ENCODE results near the gene GALK1. TPM values are rescaled to one million over a fixed set of nuclear protein-coding genes. Genes with fewer than 3 reads are reported as not detected.

GALK1 gene
- total and polyA plus RNA-seq, 9 of the 15 experiments (the other 6 are each of a cell fraction or from before 2014, with no cell fraction given), result 0.45 to 51.6 (median 17.4) TPM

DNA sequence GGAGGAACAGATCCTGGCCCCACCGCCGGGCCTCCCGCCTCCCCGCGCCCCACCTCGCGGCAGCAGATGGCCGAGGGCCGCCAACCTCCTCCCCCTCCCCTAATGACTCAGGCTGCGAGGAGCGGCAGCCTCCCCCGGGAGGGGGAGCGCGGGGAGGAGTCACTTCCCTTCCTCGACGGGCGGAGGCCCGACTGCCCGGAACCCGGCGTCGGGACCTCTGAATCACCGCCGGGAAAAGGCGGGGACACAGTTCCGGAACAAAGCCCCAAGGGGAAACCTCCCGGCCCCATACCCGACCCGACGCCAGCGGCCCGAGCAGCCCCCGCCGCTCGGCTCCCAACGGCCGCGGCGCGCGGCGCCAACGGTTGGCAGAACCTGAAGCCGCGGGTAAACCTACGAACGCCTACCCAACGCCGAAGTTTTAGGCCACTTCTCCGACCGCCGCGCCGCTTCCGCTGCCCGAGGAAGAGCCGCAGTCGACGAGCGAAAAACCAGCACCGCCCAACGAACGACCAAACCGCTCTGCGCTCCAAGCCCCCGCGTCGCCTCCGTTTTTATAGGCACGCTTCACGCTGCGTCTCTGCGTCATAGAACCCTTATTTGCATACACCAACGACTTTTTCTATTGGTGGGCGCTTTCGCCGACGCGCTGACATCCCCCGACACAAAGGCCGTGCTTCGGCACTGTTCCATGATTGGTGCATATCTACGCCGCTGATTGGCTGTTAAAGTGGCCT, 14.4 kb upstream of the GALK1 start (continued):
- TF ChIP-seq ZNF277 (CRISPR knock-in tag; IDR thresholded peaks at IDR 0.05; ENCODE audit: borderline replicate concordance) (no peak), E2F6 (IDR thresholded peaks at IDR 0.05; ENCODE audit: borderline replicate concordance in 1 of 2, extremely low read depth in 1 of 2, insufficient read depth in 1 of 2, insufficient read length in 1 of 2, low read depth in 1 of 2, low read length in 1 of 2, poor library complexity in 1 of 2, severe bottlenecking in 1 of 2) (peak in 1 of 2 experiments; percentile 36), MYBL2 (IDR thresholded peaks at IDR 0.05; ENCODE audit: low read depth) (no peak; the same call in 1 of the 2 replicates), MYBL2 (CRISPR knock-in tag; IDR thresholded peaks at IDR 0.05; ENCODE audit: borderline replicate concordance) (no peak), NCOA6 (IDR thresholded peaks at IDR 0.05) (peak; percentile 91), CCNT2 (IDR thresholded peaks at IDR 0.05; ENCODE audit: borderline replicate concordance, extremely low read depth, insufficient read length, low read depth, low read length) (peak; percentile 94), PRPF4 (IDR thresholded peaks at IDR 0.05; ENCODE audit: insufficient read depth, low read depth, low read length, poor library complexity, severe bottlenecking) (peak; percentile 100), ZNF282 (CRISPR knock-in tag; IDR thresholded peaks at IDR 0.05) (no peak), RAD51 (IDR thresholded peaks at IDR 0.05; ENCODE audit: borderline replicate concordance, low read depth) (no peak), ZNF217 (CRISPR knock-in tag; IDR thresholded peaks at IDR 0.05) (no peak), ZNF143 (CRISPR knock-in tag; IDR thresholded peaks at IDR 0.05) (no peak), EP400 (IDR thresholded peaks at IDR 0.05) (peak; percentile 80)
- TF ChIP-seq, protein P1, sequence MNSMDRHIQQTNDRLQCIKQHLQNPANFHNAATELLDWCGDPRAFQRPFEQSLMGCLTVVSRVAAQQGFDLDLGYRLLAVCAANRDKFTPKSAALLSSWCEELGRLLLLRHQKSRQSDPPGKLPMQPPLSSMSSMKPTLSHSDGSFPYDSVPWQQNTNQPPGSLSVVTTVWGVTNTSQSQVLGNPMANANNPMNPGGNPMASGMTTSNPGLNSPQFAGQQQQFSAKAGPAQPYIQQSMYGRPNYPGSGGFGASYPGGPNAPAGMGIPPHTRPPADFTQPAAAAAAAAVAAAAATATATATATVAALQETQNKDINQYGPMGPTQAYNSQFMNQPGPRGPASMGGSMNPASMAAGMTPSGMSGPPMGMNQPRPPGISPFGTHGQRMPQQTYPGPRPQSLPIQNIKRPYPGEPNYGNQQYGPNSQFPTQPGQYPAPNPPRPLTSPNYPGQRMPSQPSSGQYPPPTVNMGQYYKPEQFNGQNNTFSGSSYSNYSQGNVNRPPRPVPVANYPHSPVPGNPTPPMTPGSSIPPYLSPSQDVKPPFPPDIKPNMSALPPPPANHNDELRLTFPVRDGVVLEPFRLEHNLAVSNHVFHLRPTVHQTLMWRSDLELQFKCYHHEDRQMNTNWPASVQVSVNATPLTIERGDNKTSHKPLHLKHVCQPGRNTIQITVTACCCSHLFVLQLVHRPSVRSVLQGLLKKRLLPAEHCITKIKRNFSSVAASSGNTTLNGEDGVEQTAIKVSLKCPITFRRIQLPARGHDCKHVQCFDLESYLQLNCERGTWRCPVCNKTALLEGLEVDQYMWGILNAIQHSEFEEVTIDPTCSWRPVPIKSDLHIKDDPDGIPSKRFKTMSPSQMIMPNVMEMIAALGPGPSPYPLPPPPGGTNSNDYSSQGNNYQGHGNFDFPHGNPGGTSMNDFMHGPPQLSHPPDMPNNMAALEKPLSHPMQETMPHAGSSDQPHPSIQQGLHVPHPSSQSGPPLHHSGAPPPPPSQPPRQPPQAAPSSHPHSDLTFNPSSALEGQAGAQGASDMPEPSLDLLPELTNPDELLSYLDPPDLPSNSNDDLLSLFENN (IDR thresholded peaks at IDR 0.05; ENCODE audit: low read depth in 2 of 2, low read length in 2 of 2), result peak; percentile 18 to 95; a peak in 3 of 4 replicates
- TF ChIP-seq, protein P2, sequence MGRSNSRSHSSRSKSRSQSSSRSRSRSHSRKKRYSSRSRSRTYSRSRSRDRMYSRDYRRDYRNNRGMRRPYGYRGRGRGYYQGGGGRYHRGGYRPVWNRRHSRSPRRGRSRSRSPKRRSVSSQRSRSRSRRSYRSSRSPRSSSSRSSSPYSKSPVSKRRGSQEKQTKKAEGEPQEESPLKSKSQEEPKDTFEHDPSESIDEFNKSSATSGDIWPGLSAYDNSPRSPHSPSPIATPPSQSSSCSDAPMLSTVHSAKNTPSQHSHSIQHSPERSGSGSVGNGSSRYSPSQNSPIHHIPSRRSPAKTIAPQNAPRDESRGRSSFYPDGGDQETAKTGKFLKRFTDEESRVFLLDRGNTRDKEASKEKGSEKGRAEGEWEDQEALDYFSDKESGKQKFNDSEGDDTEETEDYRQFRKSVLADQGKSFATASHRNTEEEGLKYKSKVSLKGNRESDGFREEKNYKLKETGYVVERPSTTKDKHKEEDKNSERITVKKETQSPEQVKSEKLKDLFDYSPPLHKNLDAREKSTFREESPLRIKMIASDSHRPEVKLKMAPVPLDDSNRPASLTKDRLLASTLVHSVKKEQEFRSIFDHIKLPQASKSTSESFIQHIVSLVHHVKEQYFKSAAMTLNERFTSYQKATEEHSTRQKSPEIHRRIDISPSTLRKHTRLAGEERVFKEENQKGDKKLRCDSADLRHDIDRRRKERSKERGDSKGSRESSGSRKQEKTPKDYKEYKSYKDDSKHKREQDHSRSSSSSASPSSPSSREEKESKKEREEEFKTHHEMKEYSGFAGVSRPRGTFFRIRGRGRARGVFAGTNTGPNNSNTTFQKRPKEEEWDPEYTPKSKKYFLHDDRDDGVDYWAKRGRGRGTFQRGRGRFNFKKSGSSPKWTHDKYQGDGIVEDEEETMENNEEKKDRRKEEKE (IDR thresholded peaks at IDR 0.05; ENCODE audit: borderline replicate concordance in 1 of 2, control insufficient read depth in 1 of 2, low read depth in 2 of 2, low read length in 1 of 2), result peak in 1 of 2 experiments; percentile 97; a peak in 2 of 4 replicates

All from K562 (cell line).